HL-60 (cell line): Measurements from ENCODE around the gene CHMP4A.
A peak's percentile ranks its signal among the peaks of the same experiment; 100 is the strongest.

Experiments
- DNase-seq, 2 experiments: peaks; one replicate each; pipeline ENCODE4 v3.0.0-alpha.2; 2010 to 2020; ENCODE audit warnings: low read depth in 1 of 2, low spot score in 1 of 2
- H3K27ac ChIP-seq: fragments of 250-450 bp; sonication (Bioruptor Pico); replicated peaks from 2 replicates; pipeline ENCODE4 v1.5.1; 2020; ENCODE audit warnings: mild to moderate bottlenecking, moderate library complexity
- H3K27me3 ChIP-seq: fragments of 250-450 bp; sonication (Bioruptor Pico); 2 replicates; pipeline ENCODE4 v1.5.1; 2021; ENCODE audit warnings: mild to moderate bottlenecking, moderate library complexity; ENCODE audit not compliant: insufficient read depth, poor library complexity, severe bottlenecking
- H3K4me3 ChIP-seq: replicated peaks from 2 replicates; pipeline ENCODE4 v1.5.1; 2011; ENCODE audit warnings: mild to moderate bottlenecking, control low read depth, low read length; ENCODE audit not compliant: insufficient read depth
- GABPA ChIP-seq: IDR thresholded peaks from 2 replicates; pipeline ENCODE4 v1.6.1; 2012; ENCODE audit warnings: low read depth
- POLR2AphosphoS5 ChIP-seq: IDR thresholded peaks from 2 replicates; pipeline ENCODE4 v1.6.1; 2012; ENCODE audit warnings: low read depth
- SPI1 ChIP-seq: IDR thresholded peaks from 2 replicates; pipeline ENCODE4 v1.6.1; 2012; ENCODE audit warnings: low read depth, mild to moderate bottlenecking, borderline replicate concordance
- long read RNA-seq: library from polyadenylated mRNA; unstranded; transcript quantifications from one replicate; pipeline ENCODE4 v2.0.0, GENCODE V29; 2020
- TF ChIP-seq, protein P1 (sequence below): IDR thresholded peaks from 2 replicates; pipeline ENCODE4 v1.6.1; 2012; ENCODE audit warnings: low read depth; ENCODE audit not compliant: insufficient replicate concordance
- TF ChIP-seq, protein P2 (sequence below): IDR thresholded peaks from one replicate; pipeline ENCODE4 v1.5.1; 2011; ENCODE audit warnings: low read length, control low read depth, inconsistent platforms; ENCODE audit not compliant: insufficient read depth

CHMP4A gene, protein sequence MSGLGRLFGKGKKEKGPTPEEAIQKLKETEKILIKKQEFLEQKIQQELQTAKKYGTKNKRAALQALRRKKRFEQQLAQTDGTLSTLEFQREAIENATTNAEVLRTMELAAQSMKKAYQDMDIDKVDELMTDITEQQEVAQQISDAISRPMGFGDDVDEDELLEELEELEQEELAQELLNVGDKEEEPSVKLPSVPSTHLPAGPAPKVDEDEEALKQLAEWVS
- long read RNA-seq, transcript CHMP4A-201 (6 exons, 1,393 nt): major isoform, 48 of 60 reads
- long read RNA-seq, partial matches to known transcripts: 0 of 60 reads
- long read RNA-seq, other reads (novel, unspliced or antisense): 11 of 60 reads

DNA sequence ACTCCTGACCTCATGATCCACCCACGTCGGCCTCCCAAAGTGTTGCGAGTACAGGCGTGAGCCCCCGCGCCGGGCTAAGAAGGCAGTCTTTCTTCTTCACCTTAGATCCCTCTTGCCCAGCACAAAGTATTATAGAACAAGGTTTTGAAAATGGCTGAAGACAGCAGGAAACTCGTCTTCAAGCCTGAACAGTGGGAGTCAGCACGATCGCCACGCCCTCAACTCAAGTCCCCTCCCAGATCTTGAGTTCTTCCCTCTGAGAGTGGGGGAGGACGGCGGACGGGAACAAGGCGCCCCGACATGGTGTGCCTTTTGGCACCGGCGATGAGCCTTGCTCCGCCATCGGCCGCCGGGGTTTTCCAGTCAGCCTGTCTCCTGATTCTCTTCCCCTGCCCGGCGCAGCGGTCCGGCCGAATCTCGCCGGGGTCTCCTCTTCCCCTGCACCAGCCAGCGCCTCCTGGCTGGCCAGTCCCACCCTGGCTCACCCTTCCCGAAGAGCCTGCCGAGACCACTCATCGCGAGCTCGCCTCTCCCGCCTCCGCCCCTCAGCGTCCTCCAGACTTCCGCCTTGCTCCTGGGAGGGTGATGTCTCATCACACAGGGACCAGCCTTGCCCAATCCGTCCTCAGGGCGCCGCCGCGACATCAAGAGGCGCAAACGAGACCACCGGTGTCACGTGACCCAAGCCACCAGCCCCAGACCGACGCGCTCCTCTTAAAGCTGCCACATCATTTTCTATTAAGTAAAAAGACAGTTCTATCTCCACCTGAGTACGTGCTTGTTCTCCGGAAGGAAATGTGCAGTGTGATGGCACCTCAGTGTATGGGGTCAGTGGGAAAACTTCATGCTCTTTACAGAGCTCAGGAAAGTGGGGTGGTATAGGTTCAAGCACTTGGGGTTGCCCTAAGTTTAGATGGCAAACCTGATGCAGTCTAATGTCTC is at the start of gene CHMP4A:
Gene CHMP4A, minus strand, starts transcription at position 565 of the 942 bp plus-strand sequence. Its CDS starts 49 bp downstream, at position 516.
- peak within 1 kb of the TSS; percentile 94 for H3K27ac ChIP-seq
- peak; percentile 19; the same call in 1 of the 2 replicates for TF ChIP-seq SPI1
- TF ChIP-seq, protein P1, sequence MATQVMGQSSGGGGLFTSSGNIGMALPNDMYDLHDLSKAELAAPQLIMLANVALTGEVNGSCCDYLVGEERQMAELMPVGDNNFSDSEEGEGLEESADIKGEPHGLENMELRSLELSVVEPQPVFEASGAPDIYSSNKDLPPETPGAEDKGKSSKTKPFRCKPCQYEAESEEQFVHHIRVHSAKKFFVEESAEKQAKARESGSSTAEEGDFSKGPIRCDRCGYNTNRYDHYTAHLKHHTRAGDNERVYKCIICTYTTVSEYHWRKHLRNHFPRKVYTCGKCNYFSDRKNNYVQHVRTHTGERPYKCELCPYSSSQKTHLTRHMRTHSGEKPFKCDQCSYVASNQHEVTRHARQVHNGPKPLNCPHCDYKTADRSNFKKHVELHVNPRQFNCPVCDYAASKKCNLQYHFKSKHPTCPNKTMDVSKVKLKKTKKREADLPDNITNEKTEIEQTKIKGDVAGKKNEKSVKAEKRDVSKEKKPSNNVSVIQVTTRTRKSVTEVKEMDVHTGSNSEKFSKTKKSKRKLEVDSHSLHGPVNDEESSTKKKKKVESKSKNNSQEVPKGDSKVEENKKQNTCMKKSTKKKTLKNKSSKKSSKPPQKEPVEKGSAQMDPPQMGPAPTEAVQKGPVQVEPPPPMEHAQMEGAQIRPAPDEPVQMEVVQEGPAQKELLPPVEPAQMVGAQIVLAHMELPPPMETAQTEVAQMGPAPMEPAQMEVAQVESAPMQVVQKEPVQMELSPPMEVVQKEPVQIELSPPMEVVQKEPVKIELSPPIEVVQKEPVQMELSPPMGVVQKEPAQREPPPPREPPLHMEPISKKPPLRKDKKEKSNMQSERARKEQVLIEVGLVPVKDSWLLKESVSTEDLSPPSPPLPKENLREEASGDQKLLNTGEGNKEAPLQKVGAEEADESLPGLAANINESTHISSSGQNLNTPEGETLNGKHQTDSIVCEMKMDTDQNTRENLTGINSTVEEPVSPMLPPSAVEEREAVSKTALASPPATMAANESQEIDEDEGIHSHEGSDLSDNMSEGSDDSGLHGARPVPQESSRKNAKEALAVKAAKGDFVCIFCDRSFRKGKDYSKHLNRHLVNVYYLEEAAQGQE: peak; percentile 46
- TF ChIP-seq, protein P2, sequence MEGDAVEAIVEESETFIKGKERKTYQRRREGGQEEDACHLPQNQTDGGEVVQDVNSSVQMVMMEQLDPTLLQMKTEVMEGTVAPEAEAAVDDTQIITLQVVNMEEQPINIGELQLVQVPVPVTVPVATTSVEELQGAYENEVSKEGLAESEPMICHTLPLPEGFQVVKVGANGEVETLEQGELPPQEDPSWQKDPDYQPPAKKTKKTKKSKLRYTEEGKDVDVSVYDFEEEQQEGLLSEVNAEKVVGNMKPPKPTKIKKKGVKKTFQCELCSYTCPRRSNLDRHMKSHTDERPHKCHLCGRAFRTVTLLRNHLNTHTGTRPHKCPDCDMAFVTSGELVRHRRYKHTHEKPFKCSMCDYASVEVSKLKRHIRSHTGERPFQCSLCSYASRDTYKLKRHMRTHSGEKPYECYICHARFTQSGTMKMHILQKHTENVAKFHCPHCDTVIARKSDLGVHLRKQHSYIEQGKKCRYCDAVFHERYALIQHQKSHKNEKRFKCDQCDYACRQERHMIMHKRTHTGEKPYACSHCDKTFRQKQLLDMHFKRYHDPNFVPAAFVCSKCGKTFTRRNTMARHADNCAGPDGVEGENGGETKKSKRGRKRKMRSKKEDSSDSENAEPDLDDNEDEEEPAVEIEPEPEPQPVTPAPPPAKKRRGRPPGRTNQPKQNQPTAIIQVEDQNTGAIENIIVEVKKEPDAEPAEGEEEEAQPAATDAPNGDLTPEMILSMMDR: no peak
- TF ChIP-seq POLR2AphosphoS5: peak; percentile 98
- TF ChIP-seq GABPA: no peak
- H3K4me3 ChIP-seq: peak within 1 kb of the TSS; percentile 68
- no peaks in the 10 kb centered on the region for H3K27me3 ChIP-seq
- DNase-seq: peak; percentile 99

DNA sequence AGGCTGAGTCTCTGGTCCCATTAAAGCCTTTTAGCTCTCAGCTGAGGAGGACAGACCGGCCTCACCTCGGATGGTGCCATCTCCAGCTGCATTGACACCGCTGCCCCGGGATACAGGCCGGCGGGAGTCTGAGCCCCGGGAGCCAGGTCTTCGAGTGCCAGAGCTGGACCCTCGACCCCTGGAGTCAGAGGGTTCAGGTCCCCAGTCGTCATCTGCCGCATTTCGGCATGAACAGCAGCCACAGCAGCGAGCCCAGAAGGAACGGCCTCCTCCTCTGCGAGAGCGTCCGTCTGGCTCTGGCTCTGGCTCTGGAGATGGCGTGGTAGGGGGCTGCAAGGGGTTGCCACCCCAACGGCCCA is 48.7 kb upstream of the CHMP4A start:
- no peak for TF ChIP-seq SPI1
- no peak overlapping the region for H3K27ac ChIP-seq
- H3K4me3 ChIP-seq: no peak overlapping the region
- DNase-seq: no peak
- H3K27me3 ChIP-seq: no peaks in the 10 kb centered on the region

DNA sequence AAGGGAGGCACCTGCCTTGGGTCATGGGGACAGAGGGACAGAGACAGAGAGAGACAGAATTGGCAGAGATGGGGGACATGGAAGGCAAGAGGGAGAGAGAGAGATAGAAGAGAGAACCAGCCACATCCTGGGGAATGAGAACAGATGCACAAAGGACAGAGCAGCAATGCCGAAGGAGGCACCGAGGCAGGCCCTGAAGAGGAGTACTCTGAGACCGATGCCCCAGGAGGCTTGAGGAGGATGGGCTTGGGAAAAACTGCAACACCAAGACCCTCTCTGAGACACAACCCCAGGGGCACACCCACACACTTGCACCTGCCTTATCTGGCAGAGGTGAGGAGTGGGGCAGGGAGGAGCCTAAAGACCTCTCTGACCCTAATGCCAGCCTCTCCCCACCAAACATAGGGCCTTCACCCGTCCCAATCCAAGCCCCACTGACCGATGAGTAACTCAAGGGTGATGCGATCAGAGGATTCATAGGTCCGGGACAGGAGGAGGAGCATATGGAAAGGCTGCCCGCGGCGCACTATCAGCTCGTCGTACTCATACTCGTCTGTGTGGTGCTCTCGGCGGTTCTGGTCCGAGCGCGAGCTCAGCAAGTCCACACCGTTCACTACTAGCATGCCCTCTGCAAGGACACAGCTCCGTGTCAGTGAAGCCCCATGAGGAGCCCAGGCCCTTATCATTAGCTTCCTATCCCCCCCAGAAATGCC is 48.1 kb upstream of the CHMP4A start:
- no peak for TF ChIP-seq GABPA
- H3K27me3 ChIP-seq: no peaks in the 10 kb centered on the region
- no peak overlapping the region for H3K4me3 ChIP-seq
- H3K27ac ChIP-seq: no peak overlapping the region
- DNase-seq: no peak

DNA sequence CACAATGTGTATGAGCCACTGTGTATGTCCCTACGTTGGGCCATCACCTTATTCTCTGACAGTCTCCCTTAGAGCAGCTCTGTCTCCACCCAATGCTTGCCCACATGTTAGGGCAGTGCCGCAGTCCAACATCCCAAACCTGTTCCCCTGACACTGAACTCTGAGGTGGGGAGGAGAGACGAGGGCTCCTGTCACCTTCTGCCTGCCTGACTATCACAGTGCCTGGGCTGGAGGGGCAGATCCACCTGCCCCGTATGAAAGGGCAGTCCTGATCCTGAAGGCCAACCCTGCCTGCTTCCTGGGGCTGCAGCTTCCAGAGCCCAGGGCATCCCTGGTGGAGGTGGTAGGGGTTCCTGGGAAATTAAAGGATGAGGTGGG is 47.5 kb upstream of the CHMP4A start:
- no peak for DNase-seq
- H3K27ac ChIP-seq: no peak overlapping the region
- no peak for TF ChIP-seq SPI1
- TF ChIP-seq POLR2AphosphoS5: no peak
- TF ChIP-seq, protein P2: no peak
- TF ChIP-seq, protein P1: no peak
- no peaks in the 10 kb centered on the region for H3K27me3 ChIP-seq
- H3K4me3 ChIP-seq: no peak overlapping the region
